Ectodermal cell (in vitro differentiated cells): ENCODE results near the gene BANF1.

ENCODE experiments used
- H3K27ac ChIP-seq: 2 replicates; pipeline ENCODE4 v1.7.0; 2013; ENCODE audit warnings: mild to moderate bottlenecking, low read depth, low read length; ENCODE audit not compliant: insufficient read depth, poor library complexity, severe bottlenecking
- H3K27me3 ChIP-seq: 2 replicates; pipeline ENCODE4 v1.7.0; 2013; ENCODE audit warnings: mild to moderate bottlenecking, low read length; ENCODE audit not compliant: insufficient read depth, control insufficient read depth, poor library complexity, severe bottlenecking
- H3K36me3 ChIP-seq: one replicate; pipeline ENCODE4 v1.7.0; 2013; ENCODE audit warnings: low read length; ENCODE audit not compliant: control insufficient read depth, insufficient read depth
- H3K4me1 ChIP-seq: one replicate; pipeline ENCODE4 v1.7.0; 2013; ENCODE audit warnings: low read length; ENCODE audit not compliant: control insufficient read depth, insufficient read depth
- H3K4me3 ChIP-seq: 2 replicates; pipeline ENCODE4 v1.7.0; 2013; ENCODE audit warnings: low read depth, low read length, control low read depth; ENCODE audit not compliant: insufficient read depth
- H3K9me3 ChIP-seq: 2 replicates; pipeline ENCODE4 v1.7.0; 2013; ENCODE audit warnings: mild to moderate bottlenecking, low read length, moderate library complexity; ENCODE audit not compliant: control insufficient read depth
- WGBS, 2 experiments: methylation state at CpG; one replicate each; pipeline ENCODE4 v1.1.7; 2013; ENCODE audit warnings: missing lambda C conversion rate in 2 of 2; 5-methylcytosine and 5-hydroxymethylcytosine counted together

Gene BANF1

GRCh38 chr11:65978391-65979238, 23.7 kb upstream of the BANF1 start:
- Histone ChIP-seq H3K27me3 (no peaks in the 10 kb centered on the region), H3K27ac (no peak overlapping the region), H3K4me3 (no peak overlapping the region), H3K36me3 (peaks cover 21% of the 10 kb centered on the region), H3K4me1 (no peaks in the 10 kb centered on the region), H3K9me3 (no peaks in the 10 kb centered on the region)
- WGBS, 2 experiments, result 95 to 96% methylated on average over 34 of the region's 34 CpGs

GRCh38 chr11:65979261-65979759, 23.0 kb upstream of the BANF1 start:
- Histone ChIP-seq H3K4me3 (no peak overlapping the region), H3K36me3 (peaks cover 20% of the 10 kb centered on the region), H3K9me3 (no peaks in the 10 kb centered on the region), H3K27me3 (no peaks in the 10 kb centered on the region), H3K27ac (no peak overlapping the region), H3K4me1 (no peaks in the 10 kb centered on the region)
- WGBS, 2 experiments, result 94 to 97% methylated on average over 10 of the region's 10 CpGs

GRCh38 chr11:65981101-65981740, 21.1 kb upstream of the BANF1 start:
- Histone ChIP-seq H3K4me3 (no peak overlapping the region), H3K36me3 (peaks cover 20% of the 10 kb centered on the region), H3K9me3 (no peaks in the 10 kb centered on the region), H3K4me1 (no peaks in the 10 kb centered on the region), H3K27ac (no peak overlapping the region), H3K27me3 (no peaks in the 10 kb centered on the region)
- WGBS, 2 experiments, result 90 to 94% methylated on average over 12 of the region's 12 CpGs

GRCh38 chr11:65981972-65982823, 20.1 kb upstream of the BANF1 start:
- no peaks in the 10 kb centered on the region for H3K27me3 ChIP-seq
- H3K27ac ChIP-seq, result no peak overlapping the region
- H3K4me1 ChIP-seq, result no peaks in the 10 kb centered on the region
- H3K4me3 ChIP-seq, result no peak overlapping the region
- WGBS, 2 experiments, result 86 to 87% methylated on average over 16 of the region's 16 CpGs
- peaks cover 15% of the 10 kb centered on the region for H3K36me3 ChIP-seq
- no peaks in the 10 kb centered on the region for H3K9me3 ChIP-seq

- Histone ChIP-seq H3K27ac (no peak overlapping the region), H3K9me3 (no peaks in the 10 kb centered on the region), H3K4me1 (no peaks in the 10 kb centered on the region), H3K36me3 (peaks cover 9% of the 10 kb centered on the region), H3K27me3 (no peaks in the 10 kb centered on the region), H3K4me3 (no peak overlapping the region)
- WGBS, 2 experiments, result 88% methylated on average over 22 of the region's 22 CpGs
Measured at GRCh38 chr11:65982824-65983588, 19.3 kb upstream of the BANF1 start.

- H3K36me3 ChIP-seq, result peaks cover 3% of the 10 kb centered on the region
- no peaks in the 10 kb centered on the region for H3K27me3 ChIP-seq
- H3K9me3 ChIP-seq, result no peaks in the 10 kb centered on the region
- 92 to 93% methylated on average over 5 of the region's 5 CpGs for WGBS, 2 experiments
- H3K4me1 ChIP-seq, result no peaks in the 10 kb centered on the region
- no peak overlapping the region for H3K27ac ChIP-seq
- H3K4me3 ChIP-seq, result no peak overlapping the region
Measured at GRCh38 chr11:65983589-65983987, 18.7 kb upstream of the BANF1 start.

GRCh38 chr11:65987336-65987735, 15.0 kb upstream of the BANF1 start:
- Histone ChIP-seq H3K9me3 (no peaks in the 10 kb centered on the region), H3K27ac (no peak overlapping the region), H3K36me3 (no peaks in the 10 kb centered on the region), H3K4me3 (no peak overlapping the region), H3K27me3 (no peaks in the 10 kb centered on the region), H3K4me1 (no peaks in the 10 kb centered on the region)
- 87% methylated on average over 9 of the region's 9 CpGs for WGBS, 2 experiments

GRCh38 chr11:65988791-65989592, 13.3 kb upstream of the BANF1 start:
- no peak overlapping the region for H3K4me3 ChIP-seq
- no peaks in the 10 kb centered on the region for H3K4me1 ChIP-seq
- H3K9me3 ChIP-seq, result no peaks in the 10 kb centered on the region
- no peaks in the 10 kb centered on the region for H3K27me3 ChIP-seq
- WGBS, 2 experiments, result 51 to 53% methylated on average over 10 of the region's 10 CpGs
- H3K36me3 ChIP-seq, result no peaks in the 10 kb centered on the region
- H3K27ac ChIP-seq, result peak overlapping the region; percentile 36

- Histone ChIP-seq H3K27ac (no peak overlapping the region), H3K4me1 (no peaks in the 10 kb centered on the region), H3K9me3 (no peaks in the 10 kb centered on the region), H3K27me3 (no peaks in the 10 kb centered on the region), H3K4me3 (no peak overlapping the region), H3K36me3 (peaks cover 5% of the 10 kb centered on the region)
- 93 to 94% methylated on average over 4 to 5 of the region's 5 CpGs for WGBS, 2 experiments
Measured at GRCh38 chr11:65992056-65992455, 10.2 kb upstream of the BANF1 start.
